Panc1 (cell line): ENCODE results near the gene CAPRIN1. TPM values are rescaled to one million over a fixed set of nuclear protein-coding genes. Genes with fewer than 3 reads are reported as not detected.

Experiments used
- ATAC-seq: fragments of 200-7000 bp; cut with Tn5 transposase; 2 replicates; pipeline ENCODE4 v1.9.1; 2020; ENCODE audit warnings: mild to moderate bottlenecking, moderate library complexity
- BruUV-seq: library from RNA; stranded (reverse); fragments of 400-500 nt; replicated peaks from 2 replicates; lab custom pipeline; 2021; lab: Mats Ljungman, UMichigan
- CTCF ChIA-PET: fragments of 300-600 bp; sonication (Branson Sonifier 250); formaldehyde crosslinking; loops from one replicate; lab custom pipeline; 2022; ENCODE audit warnings: antibody characterized with exemption; lab: Charles Lee
- POLR2A ChIA-PET: fragments of 300-600 bp; sonication (Branson Sonifier 250); formaldehyde crosslinking; loops from one replicate; lab custom pipeline; 2022; ENCODE audit warnings: antibody characterized with exemption; lab: Charles Lee
- DNase-seq: peaks from one replicate; pipeline ENCODE4 v3.0.0-alpha.2; 2010; ENCODE audit warnings: low read depth, low spot score
- H3K27ac ChIP-seq: 2 replicates; pipeline ENCODE4 v1.5.1; 2011; ENCODE audit warnings: mild to moderate bottlenecking, low read length, inconsistent platforms
- H3K27me3 ChIP-seq: fragments of 200-500 bp; sonication (Bioruptor generic); 2 replicates; pipeline ENCODE4 v1.6.0; 2014; ENCODE audit warnings: low read length, inconsistent platforms; ENCODE audit not compliant: control insufficient read depth, insufficient read depth
- H3K36me3 ChIP-seq: fragments of 200-500 bp; sonication (Bioruptor generic); 2 replicates; pipeline ENCODE4 v1.5.1; 2014; ENCODE audit warnings: inconsistent platforms, mild to moderate bottlenecking, low read length, moderate library complexity; ENCODE audit not compliant: control insufficient read depth, insufficient read depth
- H3K4me1 ChIP-seq: 2 replicates; pipeline ENCODE4 v1.5.1; 2011; ENCODE audit warnings: inconsistent platforms, mild to moderate bottlenecking, low read length, moderate library complexity; ENCODE audit not compliant: control insufficient read depth, insufficient read depth
- H3K4me3 ChIP-seq, 2 experiments: 2 replicates each; pipeline ENCODE4 v1.5.1; 2011 to 2012; ENCODE audit warnings: low read depth in 2 of 2, low read length in 2 of 2, mild to moderate bottlenecking in 2 of 2, inconsistent platforms in 1 of 2, moderate library complexity in 1 of 2
- H3K9me3 ChIP-seq: fragments of 200-500 bp; sonication (Bioruptor generic); 2 replicates; pipeline ENCODE4 v1.5.1; 2014; ENCODE audit warnings: low read depth, mild to moderate bottlenecking, inconsistent platforms, low read length, moderate library complexity; ENCODE audit not compliant: control insufficient read depth, insufficient read depth
- POLR2AphosphoS5 ChIP-seq: IDR thresholded peaks from 2 replicates; pipeline ENCODE4 v1.6.1; 2012; ENCODE audit warnings: mild to moderate bottlenecking, low read depth, low read length, moderate library complexity
- SIN3A ChIP-seq: IDR thresholded peaks from 2 replicates; pipeline ENCODE4 v1.6.1; 2012; ENCODE audit warnings: low read depth, mild to moderate bottlenecking, low read length, moderate library complexity, borderline replicate concordance; ENCODE audit not compliant: insufficient read depth
- TCF7L2 ChIP-seq: IDR thresholded peaks from 2 replicates; pipeline ENCODE4 v1.6.1; 2011; ENCODE audit warnings: mild to moderate bottlenecking, low read depth, low read length, inconsistent platforms
- in situ Hi-C: cut with HindIII; loops from 2 replicates; pipeline ENCODE4 v1.10.0; 2016; ENCODE audit warnings: low sequenced_read_pairs, low pct_unique_long_range_greater_than_20kb
- intact Hi-C: fragments of 100-400 bp; cut with micrococcal nuclease; formaldehyde crosslinking; loops from one replicate; pipeline ENCODE4 v1.10.0; 2022; ENCODE audit not compliant: unreplicated experiment
- total RNA-seq: library from RNA; stranded (reverse); gene quantifications from one replicate; pipeline ENCODE4 v1.2.1, GENCODE V29; 2021; ENCODE audit not compliant: unreplicated experiment
- TF ChIP-seq, protein P1 (sequence below): fragments of 450-650 bp; IDR thresholded peaks from 2 replicates; pipeline ENCODE4 v1.5.1; 2017; ENCODE audit warnings: mild to moderate bottlenecking
- TF ChIP-seq, protein P2 (sequence below), 2 experiments: IDR thresholded peaks; 2 replicates each; pipeline ENCODE4 v1.6.1; 2011 to 2012; ENCODE audit warnings: low read depth in 2 of 2, control low read depth in 1 of 2, low read length in 1 of 2, mild to moderate bottlenecking in 1 of 2, moderate library complexity in 1 of 2; ENCODE audit not compliant: insufficient read depth in 1 of 2

CAPRIN1 gene
- total RNA-seq, 1 experiment from 2014 or later, result 266 TPM

DNA sequence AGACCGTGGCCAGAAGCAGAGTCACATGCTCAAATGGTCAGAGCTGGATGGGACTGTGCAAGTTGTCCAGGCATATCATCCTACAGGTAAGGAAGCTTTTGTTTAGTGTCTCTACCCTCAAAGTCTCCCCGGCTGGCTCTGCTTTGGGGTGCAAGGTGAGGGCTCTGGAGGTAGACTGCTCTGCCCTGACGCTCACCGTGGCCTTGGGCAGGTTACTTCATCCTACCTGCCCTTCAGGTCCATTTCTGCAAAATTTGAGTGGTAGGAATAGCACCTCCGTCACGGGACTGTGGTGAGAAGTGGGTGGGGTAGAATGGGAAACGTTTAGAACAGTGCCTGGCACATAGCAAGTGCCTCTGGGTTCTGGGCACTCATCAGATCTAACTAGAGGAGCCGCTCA is 96.0 kb downstream of the CAPRIN1 start:
- no peak for TF ChIP-seq TCF7L2
- TF ChIP-seq POLR2AphosphoS5, result no peak
- TF ChIP-seq, protein P1, sequence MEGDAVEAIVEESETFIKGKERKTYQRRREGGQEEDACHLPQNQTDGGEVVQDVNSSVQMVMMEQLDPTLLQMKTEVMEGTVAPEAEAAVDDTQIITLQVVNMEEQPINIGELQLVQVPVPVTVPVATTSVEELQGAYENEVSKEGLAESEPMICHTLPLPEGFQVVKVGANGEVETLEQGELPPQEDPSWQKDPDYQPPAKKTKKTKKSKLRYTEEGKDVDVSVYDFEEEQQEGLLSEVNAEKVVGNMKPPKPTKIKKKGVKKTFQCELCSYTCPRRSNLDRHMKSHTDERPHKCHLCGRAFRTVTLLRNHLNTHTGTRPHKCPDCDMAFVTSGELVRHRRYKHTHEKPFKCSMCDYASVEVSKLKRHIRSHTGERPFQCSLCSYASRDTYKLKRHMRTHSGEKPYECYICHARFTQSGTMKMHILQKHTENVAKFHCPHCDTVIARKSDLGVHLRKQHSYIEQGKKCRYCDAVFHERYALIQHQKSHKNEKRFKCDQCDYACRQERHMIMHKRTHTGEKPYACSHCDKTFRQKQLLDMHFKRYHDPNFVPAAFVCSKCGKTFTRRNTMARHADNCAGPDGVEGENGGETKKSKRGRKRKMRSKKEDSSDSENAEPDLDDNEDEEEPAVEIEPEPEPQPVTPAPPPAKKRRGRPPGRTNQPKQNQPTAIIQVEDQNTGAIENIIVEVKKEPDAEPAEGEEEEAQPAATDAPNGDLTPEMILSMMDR, result no peak
- TF ChIP-seq, protein P2, sequence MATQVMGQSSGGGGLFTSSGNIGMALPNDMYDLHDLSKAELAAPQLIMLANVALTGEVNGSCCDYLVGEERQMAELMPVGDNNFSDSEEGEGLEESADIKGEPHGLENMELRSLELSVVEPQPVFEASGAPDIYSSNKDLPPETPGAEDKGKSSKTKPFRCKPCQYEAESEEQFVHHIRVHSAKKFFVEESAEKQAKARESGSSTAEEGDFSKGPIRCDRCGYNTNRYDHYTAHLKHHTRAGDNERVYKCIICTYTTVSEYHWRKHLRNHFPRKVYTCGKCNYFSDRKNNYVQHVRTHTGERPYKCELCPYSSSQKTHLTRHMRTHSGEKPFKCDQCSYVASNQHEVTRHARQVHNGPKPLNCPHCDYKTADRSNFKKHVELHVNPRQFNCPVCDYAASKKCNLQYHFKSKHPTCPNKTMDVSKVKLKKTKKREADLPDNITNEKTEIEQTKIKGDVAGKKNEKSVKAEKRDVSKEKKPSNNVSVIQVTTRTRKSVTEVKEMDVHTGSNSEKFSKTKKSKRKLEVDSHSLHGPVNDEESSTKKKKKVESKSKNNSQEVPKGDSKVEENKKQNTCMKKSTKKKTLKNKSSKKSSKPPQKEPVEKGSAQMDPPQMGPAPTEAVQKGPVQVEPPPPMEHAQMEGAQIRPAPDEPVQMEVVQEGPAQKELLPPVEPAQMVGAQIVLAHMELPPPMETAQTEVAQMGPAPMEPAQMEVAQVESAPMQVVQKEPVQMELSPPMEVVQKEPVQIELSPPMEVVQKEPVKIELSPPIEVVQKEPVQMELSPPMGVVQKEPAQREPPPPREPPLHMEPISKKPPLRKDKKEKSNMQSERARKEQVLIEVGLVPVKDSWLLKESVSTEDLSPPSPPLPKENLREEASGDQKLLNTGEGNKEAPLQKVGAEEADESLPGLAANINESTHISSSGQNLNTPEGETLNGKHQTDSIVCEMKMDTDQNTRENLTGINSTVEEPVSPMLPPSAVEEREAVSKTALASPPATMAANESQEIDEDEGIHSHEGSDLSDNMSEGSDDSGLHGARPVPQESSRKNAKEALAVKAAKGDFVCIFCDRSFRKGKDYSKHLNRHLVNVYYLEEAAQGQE (IDR thresholded peaks at IDR 0.05; ENCODE audit: insufficient read depth in 1 of 2, low read depth in 2 of 2, low read length in 1 of 2), result no peak
- TF ChIP-seq SIN3A, result no peak
- CTCF ChIA-PET, result no interaction called here
- in situ Hi-C loops, result no loop called here
- peaks cover 17% of the 10 kb centered on the region; the same call in 1 of the 2 replicates for H3K4me1 ChIP-seq
- ATAC-seq, result no peak
- intact Hi-C loops, result no loop called here
- no peak overlapping the region for H3K27ac ChIP-seq
- BruUV-seq, result no TSS peak
- no peak overlapping the region for H3K4me3 ChIP-seq
- H3K27me3 ChIP-seq, result no peaks in the 10 kb centered on the region
- H3K9me3 ChIP-seq, result no peaks in the 10 kb centered on the region
- DNase-seq, result no peak
- peaks cover 29% of the 10 kb centered on the region for H3K36me3 ChIP-seq
- POLR2A ChIA-PET, result no interaction called here

DNA sequence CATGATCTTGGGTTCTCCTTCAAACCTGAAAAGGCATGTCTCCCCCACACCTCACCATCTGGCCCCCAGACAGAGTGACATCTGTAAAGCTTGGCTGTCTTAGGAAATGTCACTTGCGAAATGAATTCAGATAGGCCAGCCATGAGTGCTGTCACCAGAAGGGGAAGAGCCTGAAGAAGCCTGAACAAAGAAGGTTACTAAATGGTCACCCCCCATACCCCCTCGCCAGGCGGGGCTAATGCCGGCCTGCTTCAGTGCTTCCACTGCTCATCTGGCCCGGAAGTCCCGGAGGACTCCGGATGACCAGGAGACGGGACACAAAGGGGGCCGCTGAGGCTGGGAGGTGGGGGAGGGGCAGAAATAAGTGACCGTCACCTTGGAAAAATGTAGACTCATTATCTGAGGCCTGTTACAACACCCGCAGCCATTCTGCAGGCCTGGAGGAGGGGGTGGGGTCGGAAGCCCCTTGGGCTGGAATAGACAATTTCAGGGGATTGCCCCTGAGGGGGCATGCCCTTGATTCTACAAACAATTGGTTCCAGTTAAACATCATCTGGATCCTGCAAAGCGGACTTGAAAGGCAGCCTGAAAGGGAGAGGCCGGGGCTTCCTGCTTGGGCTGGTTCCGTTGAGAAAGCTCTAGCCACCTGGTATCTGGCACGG is 97.1 kb downstream of the CAPRIN1 start:
- ATAC-seq, result no peak

More for the DNA sequence above, 97.1 kb downstream of the CAPRIN1 start:
- in situ Hi-C loops, result no loop called here
- POLR2A ChIA-PET, result no interaction called here
- H3K36me3 ChIP-seq, result peaks cover 26% of the 10 kb centered on the region
- H3K9me3 ChIP-seq, result no peaks in the 10 kb centered on the region
- no peak for DNase-seq
- intact Hi-C loops, result no loop called here
- TF ChIP-seq, protein P1, result no peak
- TF ChIP-seq POLR2AphosphoS5 (no peak), SIN3A (no peak), TCF7L2 (no peak)
- TF ChIP-seq, protein P2 (IDR thresholded peaks at IDR 0.05; ENCODE audit: insufficient read depth in 1 of 2, low read depth in 2 of 2, low read length in 1 of 2), result no peak
- H3K4me3 ChIP-seq, result no peak overlapping the region
- CTCF ChIA-PET, result interaction anchor here (0.5 to 0.6 kb wide), 2 partner anchors 25 to 222 kb away, joined by 3 to 6 read pairs; no protein-coding TSS in a partner anchor
- no TSS peak for BruUV-seq
- no peak overlapping the region; the same call in 1 of the 2 replicates for H3K27ac ChIP-seq
- peaks cover 19% of the 10 kb centered on the region for H3K4me1 ChIP-seq
- H3K27me3 ChIP-seq, result no peaks in the 10 kb centered on the region
